Ovary (tissue), 3 donors: Measurements from ENCODE around the gene NUTM1.

Experiments
- EP300 ChIP-seq: sonication (generic); formaldehyde crosslinking; IDR thresholded peaks from one replicate; pipeline ENCODE4 v1.6.1; 2017; ENCODE audit warnings: antibody characterized with exemption
- POLR2A ChIP-seq: fragments of 450-650 bp; IDR thresholded peaks from one replicate; pipeline ENCODE4 v1.6.1; 2017; ENCODE audit warnings: antibody characterized with exemption, mild to moderate bottlenecking, moderate library complexity
- TF ChIP-seq, protein P1 (sequence below), 3 donors: fragments of 450-650 bp in 2 of 3; fragments of 200-600 bp in 1 of 3; IDR thresholded peaks; one replicate each; pipeline versions ENCODE4 v1.5.1 to v1.8.0; 2016 to 2022; ENCODE audit warnings: antibody characterized with exemption in 3 of 3, mild to moderate bottlenecking in 1 of 3
- donor health status: DM: no; HTN: no; CAD: no.

DNA sequence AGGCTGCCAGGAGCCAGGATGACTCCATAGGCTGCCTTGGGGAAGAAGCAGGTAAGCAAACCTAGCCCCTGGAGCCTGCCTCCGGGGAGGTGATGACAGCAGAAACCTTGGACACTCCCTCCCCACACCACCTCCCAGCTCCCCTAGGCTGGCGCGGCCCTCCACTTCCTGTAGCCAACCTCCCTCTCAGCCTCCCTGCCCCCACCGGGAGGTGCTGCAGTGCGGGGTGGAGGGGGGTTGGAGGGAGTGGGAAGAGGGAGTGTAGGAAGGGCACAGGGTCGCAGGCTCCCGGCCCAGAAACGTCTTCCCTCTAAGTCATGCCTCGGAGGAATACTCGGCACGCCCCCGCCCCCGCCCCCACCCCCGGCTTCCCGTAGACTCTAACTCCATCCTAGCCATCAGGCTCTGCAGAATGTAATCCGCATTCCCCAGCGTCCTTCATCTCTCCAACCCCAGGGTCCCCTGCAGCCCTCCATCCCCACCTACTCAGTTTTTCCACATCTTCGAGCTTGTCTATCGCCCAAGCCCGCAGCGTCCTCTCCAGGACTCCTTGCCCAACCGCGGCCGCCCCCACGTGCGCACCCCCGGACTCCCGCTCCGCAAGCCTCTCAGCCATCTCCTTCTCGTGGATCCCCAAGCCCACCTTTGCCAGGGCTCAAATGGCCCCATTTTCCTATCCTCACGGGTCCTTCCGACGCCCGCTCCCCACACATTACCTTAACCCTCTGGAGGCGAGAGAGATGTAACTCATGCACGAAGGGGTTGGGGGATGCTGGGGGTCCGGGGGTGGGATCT is 23.4 kb downstream of the NUTM1 start:
- TF ChIP-seq, protein P1, sequence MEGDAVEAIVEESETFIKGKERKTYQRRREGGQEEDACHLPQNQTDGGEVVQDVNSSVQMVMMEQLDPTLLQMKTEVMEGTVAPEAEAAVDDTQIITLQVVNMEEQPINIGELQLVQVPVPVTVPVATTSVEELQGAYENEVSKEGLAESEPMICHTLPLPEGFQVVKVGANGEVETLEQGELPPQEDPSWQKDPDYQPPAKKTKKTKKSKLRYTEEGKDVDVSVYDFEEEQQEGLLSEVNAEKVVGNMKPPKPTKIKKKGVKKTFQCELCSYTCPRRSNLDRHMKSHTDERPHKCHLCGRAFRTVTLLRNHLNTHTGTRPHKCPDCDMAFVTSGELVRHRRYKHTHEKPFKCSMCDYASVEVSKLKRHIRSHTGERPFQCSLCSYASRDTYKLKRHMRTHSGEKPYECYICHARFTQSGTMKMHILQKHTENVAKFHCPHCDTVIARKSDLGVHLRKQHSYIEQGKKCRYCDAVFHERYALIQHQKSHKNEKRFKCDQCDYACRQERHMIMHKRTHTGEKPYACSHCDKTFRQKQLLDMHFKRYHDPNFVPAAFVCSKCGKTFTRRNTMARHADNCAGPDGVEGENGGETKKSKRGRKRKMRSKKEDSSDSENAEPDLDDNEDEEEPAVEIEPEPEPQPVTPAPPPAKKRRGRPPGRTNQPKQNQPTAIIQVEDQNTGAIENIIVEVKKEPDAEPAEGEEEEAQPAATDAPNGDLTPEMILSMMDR (IDR thresholded peaks at IDR 0.05) = no peak
- TF ChIP-seq POLR2A (no peak), EP300 (no peak)
